ENCODE measurements around the gene MTUS2. TPM values are rescaled to one million over a fixed set of nuclear protein-coding genes. Genes with fewer than 3 reads are reported as not detected.

Gene MTUS2
- total and polyA plus RNA-seq, 2 experiments from 2014 or later, result 0.27 to 0.38 TPM

- TF ChIP-seq CREB1 (CRISPR knock-in tag; IDR thresholded peaks at IDR 0.05; ENCODE audit: low read depth), result no peak
- TF ChIP-seq POLR2AphosphoS5 (IDR thresholded peaks at IDR 0.05; ENCODE audit: low read depth), result no peak
- no peak for TF ChIP-seq JUNB (IDR thresholded peaks at IDR 0.05; ENCODE audit: unreplicated experiment)
- TF ChIP-seq ETS1 (IDR thresholded peaks at IDR 0.05), result no peak
These were observed 679.5 kb downstream of the MTUS2 start (continued) for GRCh38 chr13:29499506-29500165.

- Mint-ChIP-seq H3K9me3 (no peaks in the 10 kb centered on the region), H3K27ac (no peak overlapping the region), H3K4me3 (no peak overlapping the region), H3K27me3 (ENCODE audit: insufficient read depth, low read depth, poor library complexity) (peaks cover 8% of the 10 kb centered on the region), H3K36me3 (ENCODE audit: low read depth) (no peaks in the 10 kb centered on the region), H3K4me1 (peaks cover 15% of the 10 kb centered on the region)
- H2AFZ ChIP-seq, result no peak overlapping the region
- H3K27me3 ChIP-seq (ENCODE audit: insufficient read depth), result no peaks in the 10 kb centered on the region
- no peaks in the 10 kb centered on the region for H4K20me1 ChIP-seq (replicated peaks; ENCODE audit: insufficient read depth)
- no peaks in the 10 kb centered on the region for H3K9me2 ChIP-seq (ENCODE audit: insufficient read depth)
- H3K4me2 ChIP-seq, result no peak overlapping the region
- TF ChIP-seq CREB1 (CRISPR knock-in tag; IDR thresholded peaks at IDR 0.05; ENCODE audit: low read depth), result no peak
- TF ChIP-seq POLR2AphosphoS5 (IDR thresholded peaks at IDR 0.05; ENCODE audit: low read depth), result no peak
- no peak for TF ChIP-seq EZH2phosphoT487 (IDR thresholded peaks at IDR 0.05; ENCODE audit: unreplicated experiment)
- no peak for TF ChIP-seq ZNF114 (CRISPR knock-in tag; IDR thresholded peaks at IDR 0.05)
- DNase-seq (ENCODE audit: low spot score) (no peak), ATAC-seq (no peak)
- H3K4me1 ChIP-seq (ENCODE audit: insufficient read depth), result no peaks in the 10 kb centered on the region
- no peak overlapping the region for H3K4me3 ChIP-seq
- no peaks in the 10 kb centered on the region for H3F3A ChIP-seq (replicated peaks; ENCODE audit: low read depth)
- H3K27ac ChIP-seq (ENCODE audit: low read depth), result no peak overlapping the region
- H3K36me3 ChIP-seq (ENCODE audit: insufficient read depth), result no peaks in the 10 kb centered on the region
- no peaks in the 10 kb centered on the region for H3K79me2 ChIP-seq (replicated peaks; ENCODE audit: insufficient read depth)
These were observed 680.2 kb downstream of the MTUS2 start for GRCh38 chr13:29500386-29500785.

- no peak overlapping the region for H3K4me3 ChIP-seq
- H3K4me1 ChIP-seq (ENCODE audit: insufficient read depth), result no peaks in the 10 kb centered on the region
- Mint-ChIP-seq H3K27me3 (ENCODE audit: insufficient read depth, low read depth, poor library complexity) (peaks cover 8% of the 10 kb centered on the region), H3K36me3 (ENCODE audit: low read depth) (no peaks in the 10 kb centered on the region), H3K27ac (no peak overlapping the region), H3K4me3 (no peak overlapping the region), H3K4me1 (peaks cover 10% of the 10 kb centered on the region), H3K9me3 (no peaks in the 10 kb centered on the region)
- no peaks in the 10 kb centered on the region for H3K79me2 ChIP-seq (replicated peaks; ENCODE audit: insufficient read depth)
- no peaks in the 10 kb centered on the region for H3K27me3 ChIP-seq (ENCODE audit: insufficient read depth)
- no peak overlapping the region for H3K27ac ChIP-seq (ENCODE audit: low read depth)
- H2AFZ ChIP-seq, result no peak overlapping the region
- H3K4me2 ChIP-seq, result no peak overlapping the region
- ATAC-seq (no peak), DNase-seq (ENCODE audit: low spot score) (no peak)
- H3K36me3 ChIP-seq (ENCODE audit: insufficient read depth), result no peaks in the 10 kb centered on the region
- H3K9me2 ChIP-seq (ENCODE audit: insufficient read depth), result no peaks in the 10 kb centered on the region
- H3F3A ChIP-seq (replicated peaks; ENCODE audit: low read depth), result no peaks in the 10 kb centered on the region
- no peaks in the 10 kb centered on the region for H4K20me1 ChIP-seq (replicated peaks; ENCODE audit: insufficient read depth)
- no peak for TF ChIP-seq POLR2AphosphoS5 (IDR thresholded peaks at IDR 0.05; ENCODE audit: low read depth)
- no peak for TF ChIP-seq CTCF (conservative IDR thresholded peaks at IDR 0.05; ENCODE audit: low read depth in 2 of 2)
- no peak for TF ChIP-seq REST (IDR thresholded peaks at IDR 0.05; ENCODE audit: unreplicated experiment)
- TF ChIP-seq JUNB (IDR thresholded peaks at IDR 0.05; ENCODE audit: unreplicated experiment), result no peak
- TF ChIP-seq EZH2phosphoT487 (IDR thresholded peaks at IDR 0.05; ENCODE audit: unreplicated experiment), result no peak
- TF ChIP-seq ETS1 (IDR thresholded peaks at IDR 0.05), result no peak
- TF ChIP-seq ZNF331 (CRISPR knock-in tag; IDR thresholded peaks at IDR 0.05; ENCODE audit: low read depth), result no peak
- no peak for TF ChIP-seq STAT1 (IDR thresholded peaks at IDR 0.05; ENCODE audit: unreplicated experiment)
These were observed 681.5 kb downstream of the MTUS2 start for GRCh38 chr13:29501674-29502073.
